Left lung (tissue), 10 donors: ENCODE data around the gene NBAS. TPM values are rescaled to one million over a fixed set of nuclear protein-coding genes. Genes with fewer than 3 reads are reported as not detected.

ENCODE experiments used
- ATAC-seq: fragments of 200-7000 bp; cut with Tn5 transposase; one replicate; pipeline ENCODE4 v1.9.1; 2020; ENCODE audit warnings: moderate library complexity
- DNase-seq, 4 donors: peaks; one replicate each; pipeline ENCODE4 v3.0.0-alpha.2; 2013 to 2020
- H3K27ac ChIP-seq, 2 donors: fragments of 200-600 bp; sonication (generic) in 1 of 2; one replicate each; pipeline versions ENCODE4 v1.5.0 to v1.8.0; 2020 to 2021
- H3K27me3 ChIP-seq, 2 donors: fragments of 200-600 bp; sonication (generic) in 1 of 2; one replicate each; pipeline versions ENCODE4 v1.5.0 to v1.8.0; 2020 to 2021
- H3K36me3 ChIP-seq, 2 donors: fragments of 200-600 bp; sonication (generic) in 1 of 2; one replicate each; pipeline versions ENCODE4 v1.5.0 to v1.8.0; 2020 to 2021
- H3K4me1 ChIP-seq, 2 donors: fragments of 200-600 bp; one replicate each; pipeline ENCODE4 v1.8.0; 2021
- H3K4me3 ChIP-seq, 2 donors: fragments of 200-600 bp; sonication (generic) in 1 of 2; one replicate each; pipeline versions ENCODE4 v1.5.0 to v1.8.0; 2020 to 2021; ENCODE audit warnings: mild to moderate bottlenecking in 1 of 2
- H3K9me3 ChIP-seq, 2 donors: fragments of 200-600 bp; sonication (generic) in 1 of 2; one replicate each; pipeline versions ENCODE4 v1.5.0 to v1.8.0; 2020 to 2021
- CTCF ChIP-seq, 2 donors: fragments of 200-600 bp; sonication (generic) in 1 of 2; IDR thresholded peaks; one replicate each; pipeline versions ENCODE4 v1.5.0 to v1.8.0; 2021; ENCODE audit warnings: antibody characterized with exemption in 2 of 2
- intact Hi-C, 2 donors: fragments of 100-400 bp; cut with DNase I; formaldehyde crosslinking; loops; one replicate each; pipeline versions ENCODE4 v1.11.2 to v1.14.2; 2022
- polyA plus RNA-seq, 6 donors: library from polyadenylated mRNA; unstranded; fragments of 120-200 nt; gene quantifications; one replicate each; pipeline ENCODE4 v1.2.1, GENCODE V29; 2013; ENCODE audit not compliant: insufficient read length in 6 of 6
- total RNA-seq, 2 donors: library from RNA; stranded (reverse); fragmentation: NEBNext Ultra II Directional; extraction: Animal tissue kit (Norgen Biotek cat#: 25700); gene quantifications; one replicate each; pipeline ENCODE4 v1.2.1, GENCODE V29; 2021
- donor health status: DM: no; HTN: yes; CAD: no.
- donor health status: DM: no; HTN: no; CAD: no.

The NBAS gene
- total and polyA plus RNA-seq, 8 donors, result 36.6 to 57.4 (median 46.3) TPM

GRCh38 chr2:15510552-15510951 is 50.6 kb downstream of the NBAS start:
- Histone ChIP-seq H3K4me3 (no peak overlapping the region), H3K27ac (no peak overlapping the region), H3K36me3 (peaks cover 0 to 69% of the 10 kb centered on the region in 2 donors), H3K4me1 (no peaks in the 10 kb centered on the region), H3K27me3 (no peaks in the 10 kb centered on the region), H3K9me3 (no peaks in the 10 kb centered on the region)
- DNase-seq, result no peak
- intact Hi-C loops, result no loop called here
- no peak for ATAC-seq
- no peak for TF ChIP-seq CTCF (IDR thresholded peaks at IDR 0.05)

- Histone ChIP-seq H3K9me3 (no peaks in the 10 kb centered on the region), H3K27ac (no peak overlapping the region), H3K4me3 (no peak overlapping the region), H3K27me3 (no peaks in the 10 kb centered on the region), H3K4me1 (no peaks in the 10 kb centered on the region), H3K36me3 (peaks cover 0 to 68% of the 10 kb centered on the region in 2 donors)
- no peak for TF ChIP-seq CTCF (IDR thresholded peaks at IDR 0.05)
- intact Hi-C loops, result no loop called here
- no peak for DNase-seq
- ATAC-seq, result no peak
Observed at GRCh38 chr2:15510131-15510530, 51.0 kb downstream of the NBAS start.

- TF ChIP-seq CTCF (IDR thresholded peaks at IDR 0.05), result no peak
- no peak overlapping the region for H3K27ac ChIP-seq
- H3K4me3 ChIP-seq, result no peak overlapping the region
- H3K9me3 ChIP-seq, result no peaks in the 10 kb centered on the region
- peaks cover 0 to 68% of the 10 kb centered on the region in 2 donors for H3K36me3 ChIP-seq
- intact Hi-C loops, result no loop called here
- DNase-seq (no peak), ATAC-seq (no peak)
- H3K4me1 ChIP-seq, result no peaks in the 10 kb centered on the region
- H3K27me3 ChIP-seq, result no peaks in the 10 kb centered on the region
Observed at GRCh38 chr2:15507697-15508096, 53.4 kb downstream of the NBAS start.

- H3K36me3 ChIP-seq, result peaks cover 0 to 68% of the 10 kb centered on the region in 2 donors
Observed at GRCh38 chr2:15507061-15507460, 54.1 kb downstream of the NBAS start.

GRCh38 chr2:15506229-15506819 is 54.8 kb downstream of the NBAS start:
- intact Hi-C loops, result no loop called here
- Histone ChIP-seq H3K4me1 (no peaks in the 10 kb centered on the region), H3K27ac (no peak overlapping the region), H3K4me3 (no peak overlapping the region), H3K27me3 (no peaks in the 10 kb centered on the region), H3K36me3 (peaks cover 0 to 70% of the 10 kb centered on the region in 2 donors), H3K9me3 (no peaks in the 10 kb centered on the region)
- no peak for ATAC-seq
- no peak for TF ChIP-seq CTCF (IDR thresholded peaks at IDR 0.05)
- no peak for DNase-seq

More at GRCh38 chr2:15507061-15507460, 54.1 kb downstream of the NBAS start:
- TF ChIP-seq CTCF (IDR thresholded peaks at IDR 0.05), result no peak
- Histone ChIP-seq H3K27me3 (no peaks in the 10 kb centered on the region), H3K4me3 (no peak overlapping the region), H3K9me3 (no peaks in the 10 kb centered on the region), H3K4me1 (no peaks in the 10 kb centered on the region), H3K27ac (no peak overlapping the region)
- ATAC-seq, result no peak
- intact Hi-C loops, result no loop called here
- no peak for DNase-seq
